K562 (cell line): ENCODE results near the gene FSTL3. TPM values are rescaled to one million over a fixed set of nuclear protein-coding genes. Genes with fewer than 3 reads are reported as not detected.

Experiments
- ARNT ChIP-seq, 2 experiments: fragments of 450-650 bp; IDR thresholded peaks; 2 replicates each; pipeline ENCODE4 v1.6.1; 2016; ENCODE audit warnings: mild to moderate bottlenecking in 1 of 2
- BMI1 ChIP-seq: fragments of 150-350 bp; IDR thresholded peaks from 2 replicates; pipeline ENCODE4 v1.6.1; 2014; ENCODE audit warnings: low read length
- HIVEP1 ChIP-seq: fragments of 250-450 bp; sonication (Bioruptor Pico); IDR thresholded peaks from 2 replicates; pipeline ENCODE4 v1.4.0; 2020; ENCODE audit warnings: mild to moderate bottlenecking
- MED1 ChIP-seq: sonication (generic); formaldehyde crosslinking; IDR thresholded peaks from 2 replicates; pipeline ENCODE4 v1.8.1; 2023; ENCODE audit warnings: missing genetic modification reagents, borderline replicate concordance
- POLR2A ChIP-seq: fragments of 450-650 bp; conservative IDR thresholded peaks from 2 replicates; pipeline ENCODE4 v1.6.1; 2016
- POU5F1 ChIP-seq: fragments of 150-350 bp; IDR thresholded peaks from 2 replicates; pipeline ENCODE4 v1.6.1; 2014; ENCODE audit warnings: borderline replicate concordance, low read length, low read depth, mild to moderate bottlenecking; ENCODE audit not compliant: partially characterized antibody
- TOE1 ChIP-seq, 2 experiments: fragments of 450-650 bp in 1 of 2; sonication (generic) in 1 of 2; formaldehyde crosslinking in 1 of 2; IDR thresholded peaks; 2 replicates each; pipeline versions ENCODE4 v1.7.1 to v1.8.0; 2016 to 2022; ENCODE audit warnings: borderline replicate concordance in 2 of 2, mild to moderate bottlenecking in 2 of 2, antibody characterized with exemption in 1 of 2, inconsistent platforms in 1 of 2, low read depth in 1 of 2, missing genetic modification reagents in 1 of 2, moderate library complexity in 1 of 2
- ZBTB2 ChIP-seq: fragments of 450-650 bp; IDR thresholded peaks from 2 replicates; pipeline ENCODE4 v1.6.1; 2016; ENCODE audit warnings: antibody characterized with exemption
- ZEB2 ChIP-seq: fragments of 450-650 bp; IDR thresholded peaks from 2 replicates; pipeline ENCODE4 v1.6.1; 2016
- ZNF23 ChIP-seq: fragments of 250-450 bp; sonication (Bioruptor Pico); IDR thresholded peaks from 2 replicates; pipeline ENCODE4 v1.4.0; 2020; ENCODE audit warnings: mild to moderate bottlenecking
- ZNF586 ChIP-seq: fragments of 450-650 bp; formaldehyde crosslinking; conservative IDR thresholded peaks from 2 replicates; pipeline ENCODE4 v1.4.0; 2020; ENCODE audit warnings: mild to moderate bottlenecking, moderate library complexity
- ZNF696 ChIP-seq: fragments of 250-450 bp; sonication (Bioruptor Pico); conservative IDR thresholded peaks from 2 replicates; pipeline ENCODE4 v1.4.0; 2020; ENCODE audit warnings: mild to moderate bottlenecking, moderate library complexity
- polyA plus RNA-seq, 8 experiments: library from polyadenylated mRNA; depleted of rRNA in 4 of 8; stranded (reverse) in 5 of 8; unstranded in 3 of 8; fragments of >200 nt; fragmentation: Nextera tagmentation in 2 of 8; fragmentation: Illumina TruSeq in 1 of 8; extraction: Ambion mirVana in 2 of 8; extraction: Trizol in 1 of 8; gene quantifications; 2 replicates each; pipeline versions ENCODE4 v1.2.1 to v1.2.3, GENCODE V29; 2011 to 2014; ENCODE audit warnings: inconsistent platforms in 1 of 8, missing spikeins in 1 of 8
- total RNA-seq, 7 experiments: library from RNA; depleted of rRNA in 6 of 7; stranded (reverse); fragments of >200 nt in 6 of 7; fragmentation: Illumina TruSeq in 2 of 7; extraction: Trizol in 2 of 7; gene quantifications; 2 replicates each; pipeline versions ENCODE4 v1.2.1 to v1.2.3, GENCODE V29; 2011 to 2021; ENCODE audit warnings: low replicate concordance in 1 of 7
- TF ChIP-seq, protein P1 (sequence below): fragments of 250-450 bp; sonication (Bioruptor Pico); IDR thresholded peaks from 2 replicates; pipeline ENCODE4 v1.5.0; 2022; ENCODE audit warnings: mild to moderate bottlenecking
- TF ChIP-seq, protein P2 (sequence below): fragments of 200-800 bp; sonication (Bioruptor generic); IDR thresholded peaks from 2 replicates; pipeline ENCODE4 v1.6.1; 2017; ENCODE audit warnings: missing genetic modification characterization, missing compliant biosample characterization

Gene FSTL3
- total and polyA plus RNA-seq, 9 of the 15 experiments (the other 6 are each of a cell fraction or from before 2014, with no cell fraction given): 0.35 to 6.8 (median 4.2) TPM; not detected in 1

- no peak for TF ChIP-seq TOE1 (IDR thresholded peaks at IDR 0.05; ENCODE audit: borderline replicate concordance)
- no peak for TF ChIP-seq TOE1 (CRISPR knock-in tag; IDR thresholded peaks at IDR 0.05; ENCODE audit: borderline replicate concordance, low read depth)
- no peak for TF ChIP-seq ZBTB2
- TF ChIP-seq BMI1: no peak
- TF ChIP-seq HIVEP1 (CRISPR knock-in tag): no peak
- no peak for TF ChIP-seq ZEB2
- TF ChIP-seq POLR2A: peak; percentile 34; the same call in 1 of the 2 replicates
- TF ChIP-seq ARNT (IDR thresholded peaks at IDR 0.05): no peak
- no peak for TF ChIP-seq POU5F1
- TF ChIP-seq, protein P1, sequence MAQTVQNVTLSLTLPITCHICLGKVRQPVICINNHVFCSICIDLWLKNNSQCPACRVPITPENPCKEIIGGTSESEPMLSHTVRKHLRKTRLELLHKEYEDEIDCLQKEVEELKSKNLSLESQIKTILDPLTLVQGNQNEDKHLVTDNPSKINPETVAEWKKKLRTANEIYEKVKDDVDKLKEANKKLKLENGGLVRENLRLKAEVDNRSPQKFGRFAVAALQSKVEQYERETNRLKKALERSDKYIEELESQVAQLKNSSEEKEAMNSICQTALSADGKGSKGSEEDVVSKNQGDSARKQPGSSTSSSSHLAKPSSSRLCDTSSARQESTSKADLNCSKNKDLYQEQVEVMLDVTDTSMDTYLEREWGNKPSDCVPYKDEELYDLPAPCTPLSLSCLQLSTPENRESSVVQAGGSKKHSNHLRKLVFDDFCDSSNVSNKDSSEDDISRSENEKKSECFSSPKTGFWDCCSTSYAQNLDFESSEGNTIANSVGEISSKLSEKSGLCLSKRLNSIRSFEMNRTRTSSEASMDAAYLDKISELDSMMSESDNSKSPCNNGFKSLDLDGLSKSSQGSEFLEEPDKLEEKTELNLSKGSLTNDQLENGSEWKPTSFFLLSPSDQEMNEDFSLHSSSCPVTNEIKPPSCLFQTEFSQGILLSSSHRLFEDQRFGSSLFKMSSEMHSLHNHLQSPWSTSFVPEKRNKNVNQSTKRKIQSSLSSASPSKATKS: no peak
- TF ChIP-seq ZNF586 (CRISPR knock-in tag): no peak
- TF ChIP-seq MED1 (CRISPR knock-in tag): no peak
- TF ChIP-seq ZNF696 (CRISPR knock-in tag): no peak
- TF ChIP-seq, protein P2, sequence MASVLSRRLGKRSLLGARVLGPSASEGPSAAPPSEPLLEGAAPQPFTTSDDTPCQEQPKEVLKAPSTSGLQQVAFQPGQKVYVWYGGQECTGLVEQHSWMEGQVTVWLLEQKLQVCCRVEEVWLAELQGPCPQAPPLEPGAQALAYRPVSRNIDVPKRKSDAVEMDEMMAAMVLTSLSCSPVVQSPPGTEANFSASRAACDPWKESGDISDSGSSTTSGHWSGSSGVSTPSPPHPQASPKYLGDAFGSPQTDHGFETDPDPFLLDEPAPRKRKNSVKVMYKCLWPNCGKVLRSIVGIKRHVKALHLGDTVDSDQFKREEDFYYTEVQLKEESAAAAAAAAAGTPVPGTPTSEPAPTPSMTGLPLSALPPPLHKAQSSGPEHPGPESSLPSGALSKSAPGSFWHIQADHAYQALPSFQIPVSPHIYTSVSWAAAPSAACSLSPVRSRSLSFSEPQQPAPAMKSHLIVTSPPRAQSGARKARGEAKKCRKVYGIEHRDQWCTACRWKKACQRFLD (CRISPR knock-in tag): no peak
- TF ChIP-seq ZNF23: no peak
These were observed 29.2 kb upstream of the FSTL3 start (continued) for GRCh38 chr19:646779-647565.
